ENCODE results near the gene C2CD5. TPM values are rescaled to one million over a fixed set of nuclear protein-coding genes. Genes with fewer than 3 reads are reported as not detected.
"Not testable (repeated sequence)": the region's sequence is repeated elsewhere in the genome, so short reads cannot be mapped to it uniquely, and the experiment has no call there.

The C2CD5 gene
- total RNA-seq, 2 experiments from 2014 or later = 32.6 to 32.8 TPM

DNA sequence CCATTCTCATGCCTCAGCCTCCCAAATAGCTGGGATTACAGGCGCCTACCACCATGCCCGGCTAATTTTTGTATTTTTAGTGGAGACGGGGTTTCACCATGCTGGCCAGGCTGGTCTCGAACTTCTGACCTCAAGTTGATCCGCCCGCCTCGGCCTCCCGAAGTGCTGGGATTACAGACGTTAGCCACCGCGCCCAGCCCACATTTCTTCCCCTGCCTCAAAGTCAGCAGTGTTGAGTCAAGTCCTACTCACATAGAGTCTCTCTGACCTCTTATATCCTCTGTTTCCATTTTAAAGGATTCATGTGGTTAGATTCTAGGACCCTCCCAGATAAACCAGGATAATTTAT is 100.1 kb downstream of the C2CD5 start:
- CTCF ChIA-PET = interaction anchor here (0.6 to 1.9 kb wide), 11 partner anchors 12 to 747 kb away, joined by 3 to 30 read pairs (median 4); partner anchors contain the start of gene ST8SIA1
- H3K36me3 Mint-ChIP-seq; POLR2A ChIA-PET; DNase-seq; H3K4me1 Mint-ChIP-seq (ENCODE audit: low read depth); H3K9me3 Mint-ChIP-seq; H3K27me3 Mint-ChIP-seq; H3K4me3 Mint-ChIP-seq; H3K27ac Mint-ChIP-seq: not testable (repeated sequence)
- intact Hi-C loops (cut with micrococcal nuclease) = loop anchor here (5.0 to 10.0 kb wide), 2 partner anchors 249 to 747 kb away; no protein-coding TSS in a partner anchor

DNA sequence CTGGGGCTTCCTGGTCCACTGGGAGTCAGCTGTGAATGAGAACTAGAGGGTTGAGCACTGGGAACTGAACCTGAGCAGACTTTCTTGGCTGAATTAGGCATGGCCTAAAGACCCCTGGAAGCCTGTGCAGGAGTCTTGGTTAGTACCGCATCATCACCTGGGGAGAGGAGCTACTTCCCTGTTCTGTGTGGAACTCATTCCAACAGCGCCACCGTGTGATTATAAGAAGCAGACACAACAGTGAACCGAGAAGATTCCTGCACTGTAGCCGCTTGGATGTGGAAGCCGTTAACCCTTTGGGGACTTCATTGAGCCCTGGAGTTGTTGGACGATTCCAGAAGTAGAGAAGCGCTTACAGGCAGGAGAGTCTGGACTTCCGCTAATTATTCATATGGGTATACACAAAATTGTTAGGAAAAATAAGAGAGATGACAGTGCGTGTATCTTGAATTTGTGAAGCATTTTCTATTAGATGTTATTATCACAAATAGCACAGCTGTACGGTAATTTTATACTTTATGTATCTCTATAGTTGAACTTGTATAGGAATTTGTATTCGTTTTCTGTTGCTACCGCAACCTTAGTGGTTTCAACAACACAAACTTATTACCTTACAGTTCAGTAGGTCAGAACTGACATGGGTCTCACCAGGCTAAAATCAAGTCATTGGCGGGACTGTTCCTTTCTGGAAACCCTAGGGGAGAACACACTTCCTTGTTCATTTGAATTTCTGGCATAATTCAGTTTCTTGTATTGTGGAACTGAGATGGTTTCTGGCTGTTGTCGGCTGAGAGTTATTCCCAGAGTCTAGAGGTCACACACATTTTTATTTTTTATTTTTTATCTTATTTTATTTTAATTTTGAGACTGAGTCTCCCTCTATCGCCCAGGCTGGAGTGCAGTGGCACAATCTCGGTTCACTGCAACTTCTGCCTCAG is 100.7 kb downstream of the C2CD5 start:
- ChIA-PET CTCF (interaction anchor here (0.6 to 1.9 kb wide), 24 partner anchors 12 to 746 kb away, joined by 3 to 30 read pairs (median 4); partner anchors contain the start of gene ST8SIA1), POLR2A (no interaction called here)
- Mint-ChIP-seq H3K9me3 (no peaks in the 10 kb centered on the region), H3K4me3 (no peak overlapping the region), H3K27ac (no peak overlapping the region), H3K4me1 (ENCODE audit: low read depth) (peaks cover 4% of the 10 kb centered on the region), H3K27me3 (no peaks in the 10 kb centered on the region), H3K36me3 (no peaks in the 10 kb centered on the region)
- peak; percentile 67 for DNase-seq
- intact Hi-C loops (cut with micrococcal nuclease) = loop anchor here (1.0 to 10.0 kb wide), 6 partner anchors 35 to 746 kb away; no protein-coding TSS in a partner anchor

DNA sequence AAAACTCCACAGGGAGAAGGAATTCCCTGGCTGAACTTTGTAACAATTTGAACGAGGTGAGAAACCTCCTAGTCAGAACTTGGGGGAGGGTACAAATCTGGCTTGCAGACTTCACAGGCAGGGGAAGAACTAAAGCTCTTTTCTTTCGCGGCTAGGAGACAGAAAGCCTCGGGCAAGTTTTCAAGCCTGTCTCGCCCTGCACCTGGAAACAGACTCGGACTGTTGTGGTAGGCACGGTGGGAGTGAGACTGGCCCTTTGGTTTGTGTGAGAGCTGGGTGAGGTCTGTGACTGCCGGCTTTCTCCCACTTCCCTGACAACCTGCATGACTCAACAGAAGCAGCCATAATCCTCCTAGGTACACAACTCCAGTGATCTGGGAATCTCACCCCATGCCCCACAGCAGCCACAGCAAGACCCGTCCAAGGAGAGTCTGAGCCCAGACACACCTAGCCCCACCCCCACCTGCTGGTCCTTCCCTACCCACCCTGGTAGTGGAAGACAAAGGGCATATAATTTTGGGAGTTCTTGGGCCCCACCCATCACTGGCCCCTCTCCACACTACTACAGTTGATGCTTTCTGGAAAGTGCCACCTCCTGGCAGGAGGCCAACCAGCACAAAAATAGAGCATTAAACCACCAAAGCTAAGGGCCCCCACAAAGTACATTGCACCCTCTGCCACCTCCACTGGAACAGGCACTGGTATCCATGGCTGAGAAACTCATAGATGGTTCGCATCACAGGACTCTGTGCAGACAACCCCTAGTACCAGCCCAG is 107.1 kb downstream of the C2CD5 start:
- Mint-ChIP-seq H3K4me3 (no peak overlapping the region), H3K27ac (no peak overlapping the region), H3K36me3 (no peaks in the 10 kb centered on the region), H3K9me3 (peaks cover 6% of the 10 kb centered on the region), H3K27me3 (no peaks in the 10 kb centered on the region), H3K4me1 (ENCODE audit: low read depth) (peaks cover 26% of the 10 kb centered on the region)
- ChIA-PET CTCF (interaction anchor here (1.4 to 1.7 kb wide), 2 partner anchors 102 to 336 kb away, joined by 4 to 6 read pairs; no protein-coding TSS in a partner anchor), POLR2A (no interaction called here)
- no peak for DNase-seq
- intact Hi-C loops (cut with micrococcal nuclease) = loop anchor here (5.0 kb wide), 1 partner anchor 40 kb away; no protein-coding TSS in a partner anchor

- H3K27ac Mint-ChIP-seq = no peak overlapping the region
- H3K9me3 Mint-ChIP-seq = peaks cover 6% of the 10 kb centered on the region
- CTCF ChIA-PET = interaction anchor here (1.9 kb wide), 1 partner anchor 100 kb away, joined by 9 read pairs; no protein-coding TSS in a partner anchor
- intact Hi-C loops (cut with micrococcal nuclease) = loop anchor here (5.0 kb wide), 1 partner anchor 38 kb away; no protein-coding TSS in a partner anchor
- DNase-seq = no peak
- H3K27me3 Mint-ChIP-seq = no peaks in the 10 kb centered on the region
- POLR2A ChIA-PET = interaction anchor here (0.7 kb wide), 1 partner anchor 100 kb away, joined by 3 read pairs; no protein-coding TSS in a partner anchor
- H3K4me3 Mint-ChIP-seq = no peak overlapping the region
- peaks cover 33% of the 10 kb centered on the region for H3K4me1 Mint-ChIP-seq (ENCODE audit: low read depth)
- no peaks in the 10 kb centered on the region for H3K36me3 Mint-ChIP-seq
These were observed 108.8 kb downstream of the C2CD5 start for GRCh38 chr12:22435583-22435982.

- DNase-seq = no peak
- CTCF ChIA-PET = interaction anchor here (0.8 kb wide), 1 partner anchor 12 kb away, joined by 3 read pairs; no protein-coding TSS in a partner anchor
- POLR2A ChIA-PET = no interaction called here
- Mint-ChIP-seq H3K9me3 (no peaks in the 10 kb centered on the region), H3K27ac (peak overlapping the region; percentile 31), H3K36me3 (no peaks in the 10 kb centered on the region), H3K4me3 (peak overlapping the region; percentile 31), H3K4me1 (ENCODE audit: low read depth) (peaks cover 18% of the 10 kb centered on the region), H3K27me3 (no peaks in the 10 kb centered on the region)
- intact Hi-C loops (cut with micrococcal nuclease) = no loop called here
These were observed 112.6 kb downstream of the C2CD5 start for GRCh38 chr12:22431693-22432251.

GRCh38 chr12:22416801-22417200 is 127.5 kb downstream of the C2CD5 start:
- Mint-ChIP-seq H3K9me3 (no peaks in the 10 kb centered on the region), H3K27me3 (no peaks in the 10 kb centered on the region), H3K4me1 (ENCODE audit: low read depth) (peaks cover 27% of the 10 kb centered on the region), H3K36me3 (no peaks in the 10 kb centered on the region), H3K27ac (peak overlapping the region; percentile 47), H3K4me3 (peak overlapping the region; percentile 23)
- intact Hi-C loops (cut with micrococcal nuclease) = no loop called here
- ChIA-PET CTCF (no interaction called here), POLR2A (no interaction called here)
- DNase-seq = no peak

GRCh38 chr12:22415342-22416309 is 128.7 kb downstream of the C2CD5 start:
- H3K27me3 Mint-ChIP-seq = no peaks in the 10 kb centered on the region

GRCh38 chr12:22414742-22415141 is 129.6 kb downstream of the C2CD5 start:
- peak overlapping the region; percentile 39 for H3K4me3 Mint-ChIP-seq
- CTCF ChIA-PET = interaction anchor here (0.7 kb wide), 1 partner anchor 16 kb away, joined by 3 read pairs; no protein-coding TSS in a partner anchor
- peak; percentile 23 for DNase-seq
- H3K36me3 Mint-ChIP-seq = no peaks in the 10 kb centered on the region
- no peaks in the 10 kb centered on the region for H3K9me3 Mint-ChIP-seq
- intact Hi-C loops (cut with micrococcal nuclease) = no loop called here
- H3K4me1 Mint-ChIP-seq (ENCODE audit: low read depth) = peaks cover 39% of the 10 kb centered on the region
- H3K27ac Mint-ChIP-seq = peak overlapping the region; percentile 42
- no peaks in the 10 kb centered on the region for H3K27me3 Mint-ChIP-seq
- POLR2A ChIA-PET = interaction anchor here (1.7 kb wide), 1 partner anchor 127 kb away, joined by 5 read pairs; no protein-coding TSS in a partner anchor

More at GRCh38 chr12:22415342-22416309, 128.7 kb downstream of the C2CD5 start:
- CTCF ChIA-PET = interaction anchor here (0.7 kb wide), 1 partner anchor 16 kb away, joined by 3 read pairs; no protein-coding TSS in a partner anchor
- intact Hi-C loops (cut with micrococcal nuclease) = no loop called here
- POLR2A ChIA-PET = interaction anchor here (1.7 kb wide), 1 partner anchor 128 kb away, joined by 5 read pairs; no protein-coding TSS in a partner anchor
- no peak for DNase-seq
- Mint-ChIP-seq H3K4me3 (no peak overlapping the region), H3K36me3 (no peaks in the 10 kb centered on the region), H3K9me3 (no peaks in the 10 kb centered on the region), H3K4me1 (ENCODE audit: low read depth) (peaks cover 32% of the 10 kb centered on the region), H3K27ac (peak overlapping the region; percentile 42)

DNA sequence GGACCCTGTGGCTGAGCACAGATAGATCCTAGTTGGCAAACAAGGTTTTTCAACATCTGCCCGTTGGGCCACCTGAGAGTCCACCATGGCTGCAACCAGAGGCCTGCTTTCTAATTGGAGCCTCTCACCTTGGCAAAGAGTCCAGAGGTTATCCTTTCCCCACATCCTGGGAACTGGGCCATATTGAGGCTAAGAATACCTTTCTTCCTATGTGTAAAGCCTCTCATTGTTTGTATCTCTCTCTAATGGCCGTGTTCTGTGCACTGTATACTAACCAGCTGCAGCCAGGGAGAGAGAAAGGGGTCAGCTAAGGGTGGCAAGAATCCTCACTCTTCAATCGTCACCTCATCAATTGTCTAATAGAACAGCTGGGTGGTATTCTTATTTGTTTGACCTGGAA is 130.8 kb downstream of the C2CD5 start:
- no peaks in the 10 kb centered on the region for H3K27me3 Mint-ChIP-seq
- H3K36me3 Mint-ChIP-seq = no peaks in the 10 kb centered on the region
- intact Hi-C loops (cut with micrococcal nuclease) = no loop called here
- no peaks in the 10 kb centered on the region for H3K9me3 Mint-ChIP-seq
- H3K27ac Mint-ChIP-seq = peak overlapping the region; percentile 44
- DNase-seq = no peak
- CTCF ChIA-PET = no interaction called here
- H3K4me1 Mint-ChIP-seq (ENCODE audit: low read depth) = peaks cover 49% of the 10 kb centered on the region
- no peak overlapping the region for H3K4me3 Mint-ChIP-seq
- POLR2A ChIA-PET = no interaction called here

GRCh38 chr12:22412581-22412980 is 131.8 kb downstream of the C2CD5 start:
- no peak for DNase-seq
- no peaks in the 10 kb centered on the region for H3K9me3 Mint-ChIP-seq
- peak overlapping the region; percentile 29 for H3K27ac Mint-ChIP-seq
- CTCF ChIA-PET = interaction anchor here (1.0 kb wide), 1 partner anchor 77 kb away, joined by 3 read pairs; no protein-coding TSS in a partner anchor
- H3K4me3 Mint-ChIP-seq = no peak overlapping the region
- POLR2A ChIA-PET = interaction anchor here (0.6 kb wide), 1 partner anchor 202 kb away, joined by 3 read pairs; no protein-coding TSS in a partner anchor
- H3K27me3 Mint-ChIP-seq = no peaks in the 10 kb centered on the region
- peaks cover 56% of the 10 kb centered on the region for H3K4me1 Mint-ChIP-seq (ENCODE audit: low read depth)
- intact Hi-C loops (cut with micrococcal nuclease) = no loop called here
- no peaks in the 10 kb centered on the region for H3K36me3 Mint-ChIP-seq

All from activated CD4-positive, alpha-beta memory T cell treated with anti-CD3 and anti-CD28 coated beads for 36 hours (primary cell).